ENCODE measurements around the gene PIGW.
A peak's percentile ranks its signal among the peaks of the same experiment; 100 is the strongest.

The PIGW gene, protein sequence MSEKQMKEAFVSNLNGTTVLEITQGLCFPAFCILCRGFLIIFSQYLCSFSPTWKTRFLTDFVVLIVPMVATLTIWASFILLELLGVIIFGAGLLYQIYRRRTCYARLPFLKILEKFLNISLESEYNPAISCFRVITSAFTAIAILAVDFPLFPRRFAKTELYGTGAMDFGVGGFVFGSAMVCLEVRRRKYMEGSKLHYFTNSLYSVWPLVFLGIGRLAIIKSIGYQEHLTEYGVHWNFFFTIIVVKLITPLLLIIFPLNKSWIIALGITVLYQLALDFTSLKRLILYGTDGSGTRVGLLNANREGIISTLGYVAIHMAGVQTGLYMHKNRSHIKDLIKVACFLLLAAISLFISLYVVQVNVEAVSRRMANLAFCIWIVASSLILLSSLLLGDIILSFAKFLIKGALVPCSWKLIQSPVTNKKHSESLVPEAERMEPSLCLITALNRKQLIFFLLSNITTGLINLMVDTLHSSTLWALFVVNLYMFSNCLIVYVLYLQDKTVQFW

GRCh38 chr17:36534840-36535668 lies at the start of gene PIGW, which contains the start of gene MYO19:
Gene PIGW (plus strand): TSS chr17:36534987. CDS start chr17:36537102, 2,115 bp downstream.
Gene MYO19 (minus strand): TSS chr17:36534868. CDS start chr17:36532538, 2,330 bp downstream.
- peak within 1 kb of the TSS; percentile 98 for H3K27ac ChIP-seq
- TF ChIP-seq CTCF (conservative IDR thresholded peaks at IDR 0.05), result no peak

DNA sequence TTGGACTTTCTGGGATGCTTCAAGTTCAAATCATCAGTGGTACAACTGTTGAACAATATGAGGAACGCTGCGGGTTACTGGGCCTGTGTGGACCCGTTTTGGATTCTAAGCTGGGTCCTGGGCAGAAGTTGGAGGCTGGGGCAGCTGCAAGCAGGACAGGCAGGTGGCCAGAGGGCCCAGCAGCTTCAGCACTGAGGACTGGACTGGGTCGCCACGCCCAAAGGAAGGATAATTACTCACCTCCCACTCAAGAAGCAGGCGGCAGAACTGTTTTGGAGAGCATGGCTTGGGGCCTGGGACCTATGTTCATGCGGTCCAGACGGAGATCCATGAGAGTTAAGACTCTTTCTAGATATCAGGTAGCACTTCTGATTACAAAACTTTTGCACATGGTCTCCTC lies 49.8 kb upstream of the PIGW start:
- no peak for TF ChIP-seq CTCF (conservative IDR thresholded peaks at IDR 0.05)
- no peak overlapping the region for H3K27ac ChIP-seq

GRCh38 chr17:36485805-36486203 lies 49.0 kb upstream of the PIGW start:
- peak overlapping the region; percentile 90 for H3K27ac ChIP-seq
- TF ChIP-seq CTCF (conservative IDR thresholded peaks at IDR 0.05), result no peak

GRCh38 chr17:36486204-36487194 lies 48.3 kb upstream of the PIGW start, which contains the start of gene ZNHIT3:
Gene ZNHIT3 (plus strand): TSS chr17:36486681. CDS start chr17:36486700, 19 bp downstream.
- H3K27ac ChIP-seq, result peak within 1 kb of the TSS; percentile 90
- no peak for TF ChIP-seq CTCF (conservative IDR thresholded peaks at IDR 0.05)

DNA sequence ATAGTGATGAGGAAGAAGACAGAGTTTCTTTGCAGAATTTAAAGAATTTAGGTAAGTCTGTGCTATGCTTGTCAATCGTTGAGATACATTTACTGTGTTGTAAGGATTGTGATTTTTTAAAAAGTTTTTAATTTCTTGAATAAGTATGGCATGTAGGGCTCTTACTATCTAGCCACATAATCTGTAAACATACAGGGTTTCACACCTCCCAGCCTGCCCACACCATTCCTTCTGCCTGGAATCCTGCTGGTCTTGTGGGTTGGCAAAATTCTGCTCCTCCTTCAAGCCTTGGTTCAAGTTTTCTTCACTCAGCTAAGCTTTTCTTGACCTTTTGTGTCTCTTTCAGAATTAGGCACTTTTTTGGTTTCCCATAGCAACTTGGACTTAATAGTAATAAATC lies 40.8 kb upstream of the PIGW start:
- TF ChIP-seq CTCF (conservative IDR thresholded peaks at IDR 0.05), result no peak
- peak overlapping the region; percentile 86 for H3K27ac ChIP-seq

GRCh38 chr17:36494674-36495073 lies 40.1 kb upstream of the PIGW start:
- TF ChIP-seq CTCF (conservative IDR thresholded peaks at IDR 0.05), result no peak
- peak overlapping the region; percentile 86 for H3K27ac ChIP-seq
